HG02840 (cell line): ENCODE data around the gene LILRA1.
"Not testable (repeated sequence)": the region's sequence is repeated elsewhere in the genome, so short reads cannot be mapped to it uniquely, and the experiment has no call there.

Experiments
- ATAC-seq: cut with Tn5 transposase; IDR thresholded peaks from one replicate; pipeline ENCODE4 v1.9.1; 2021; ENCODE audit warnings: mild to moderate bottlenecking, moderate library complexity, moderate number of reproducible peaks; ENCODE audit not compliant: unreplicated experiment, low FRiP score

Gene LILRA1

GRCh38 chr19:54593445-54593844, at the start of gene LILRA1:
TSS of gene LILRA1 (plus strand) at chr19:54593632. CDS start at chr19:54594245, 613 bp downstream.
- not testable (repeated sequence) for ATAC-seq

DNA sequence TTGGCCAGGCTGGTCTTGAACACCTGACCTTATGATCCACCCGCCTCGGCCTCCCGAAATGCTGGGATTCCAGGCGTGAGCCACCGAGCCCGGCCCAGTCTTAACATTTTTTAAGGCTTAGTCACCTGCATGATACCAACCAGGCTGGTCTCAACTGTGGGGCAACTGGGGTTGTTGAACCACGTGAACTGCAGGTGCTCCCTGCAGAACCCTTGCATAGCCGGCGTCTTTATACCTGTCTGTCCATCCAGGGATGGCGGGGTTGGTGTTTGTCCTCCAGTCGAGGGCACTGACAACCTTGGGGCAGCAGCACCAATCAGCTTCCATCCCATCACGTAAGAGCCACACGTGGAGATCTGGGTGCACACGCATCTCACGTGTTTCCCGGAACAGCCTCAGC, 44.6 kb upstream of the LILRA1 start:
- ATAC-seq = no peak

GRCh38 chr19:54549224-54549623, 44.2 kb upstream of the LILRA1 start:
- no peak for ATAC-seq

DNA sequence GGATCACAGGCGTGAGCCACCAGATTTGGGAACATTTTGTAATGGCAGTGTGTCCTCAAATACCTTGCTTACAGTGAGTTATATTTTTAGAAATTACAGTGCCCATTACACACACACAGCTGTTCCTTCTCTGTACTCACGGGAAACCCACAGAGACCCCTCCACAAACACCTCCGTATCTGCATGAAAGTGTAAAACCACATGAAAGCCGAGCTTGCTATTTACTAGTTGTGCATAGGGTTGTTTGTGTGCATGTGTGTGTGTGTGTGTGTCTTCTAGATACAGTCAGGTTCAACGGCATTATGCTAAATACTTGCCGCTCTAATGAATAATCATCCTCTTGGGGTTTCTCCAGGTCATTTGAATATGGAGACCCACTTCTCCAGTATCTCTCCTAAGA, 42.1 kb upstream of the LILRA1 start:
- ATAC-seq = no peak

- ATAC-seq = no peak
These were observed 41.2 kb upstream of the LILRA1 start for GRCh38 chr19:54551950-54552912.

- ATAC-seq = no peak
These were observed 40.5 kb upstream of the LILRA1 start for GRCh38 chr19:54552913-54553310.

GRCh38 chr19:54554006-54554405, 39.4 kb upstream of the LILRA1 start:
- no peak for ATAC-seq

DNA sequence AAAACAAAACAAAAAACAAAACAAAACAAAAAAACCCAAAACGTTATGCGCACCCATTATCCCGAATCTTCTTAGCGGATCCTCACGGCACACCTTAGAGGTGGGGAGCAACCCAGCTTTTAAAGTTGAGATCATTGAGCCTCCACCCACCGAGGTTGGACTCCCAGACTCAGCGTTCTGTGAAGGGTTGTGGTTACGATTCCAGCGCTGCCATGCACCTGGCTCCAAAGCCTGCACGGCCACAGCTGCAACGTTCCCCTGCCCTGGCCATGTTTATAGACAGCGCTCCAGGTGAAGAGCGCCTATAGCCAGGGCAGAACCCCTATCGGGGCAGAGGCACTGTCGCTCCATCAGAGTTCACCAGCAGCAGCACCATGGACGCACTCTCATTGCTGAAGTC, 38.5 kb upstream of the LILRA1 start:
- no peak for ATAC-seq

DNA sequence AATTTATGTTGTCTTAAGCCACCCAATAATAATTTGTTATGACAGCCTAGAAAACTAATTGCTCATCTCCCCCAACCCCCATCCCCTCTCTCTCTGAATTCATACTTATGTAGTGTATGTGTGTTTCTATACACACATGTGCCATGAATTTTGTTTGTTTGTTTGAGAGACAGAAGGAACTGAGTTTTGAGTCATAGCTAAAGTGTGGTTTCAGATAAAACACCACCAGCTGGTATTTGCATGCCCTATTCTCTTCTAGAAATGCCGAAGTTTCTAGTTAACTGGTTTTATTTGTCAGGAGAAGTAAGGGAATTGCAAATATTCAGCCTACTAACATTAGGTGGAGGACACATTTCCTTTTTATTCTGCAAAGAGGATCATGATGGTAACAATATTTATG, 37.2 kb upstream of the LILRA1 start:
- ATAC-seq = no peak

DNA sequence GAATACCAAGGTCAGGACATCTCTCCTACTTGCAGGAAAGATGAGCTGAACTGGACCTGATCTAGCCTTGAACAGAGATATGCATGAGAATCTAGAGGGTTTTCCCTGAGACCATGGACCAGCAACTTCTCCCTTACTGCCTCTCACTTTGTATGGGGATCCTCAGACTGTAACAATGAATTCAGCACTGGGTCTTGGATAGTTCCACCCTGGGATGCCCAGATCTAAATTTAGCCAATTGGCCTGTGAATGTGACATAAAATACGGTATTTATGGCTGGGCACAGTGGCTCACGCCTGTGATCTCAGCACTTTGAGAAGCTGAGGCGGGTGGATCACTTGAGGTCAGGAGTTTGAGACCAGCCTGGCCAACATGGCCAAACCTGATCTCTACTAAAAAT, 35.1 kb upstream of the LILRA1 start:
- ATAC-seq = no peak

GRCh38 chr19:54560881-54561385, 32.5 kb upstream of the LILRA1 start:
- no peak for ATAC-seq

DNA sequence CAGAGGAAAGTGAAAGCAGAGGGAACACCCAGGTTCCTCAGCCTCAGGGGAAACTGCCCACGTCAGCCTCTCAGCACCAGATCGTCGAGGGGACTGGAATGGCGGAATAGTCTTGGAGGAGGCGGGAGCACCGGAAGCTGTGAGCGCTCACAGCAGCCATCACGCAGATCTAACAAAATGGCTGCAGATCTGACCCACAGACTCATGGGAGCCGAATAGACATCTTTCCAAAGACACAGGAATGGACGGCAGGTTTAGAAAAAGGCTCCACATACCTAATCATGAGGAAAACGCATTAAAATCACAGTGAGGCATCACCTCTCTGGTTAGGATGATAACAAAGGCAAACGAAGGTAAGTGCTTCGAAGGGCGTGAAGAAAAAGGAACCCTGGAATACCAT, 31.6 kb upstream of the LILRA1 start:
- no peak for ATAC-seq

DNA sequence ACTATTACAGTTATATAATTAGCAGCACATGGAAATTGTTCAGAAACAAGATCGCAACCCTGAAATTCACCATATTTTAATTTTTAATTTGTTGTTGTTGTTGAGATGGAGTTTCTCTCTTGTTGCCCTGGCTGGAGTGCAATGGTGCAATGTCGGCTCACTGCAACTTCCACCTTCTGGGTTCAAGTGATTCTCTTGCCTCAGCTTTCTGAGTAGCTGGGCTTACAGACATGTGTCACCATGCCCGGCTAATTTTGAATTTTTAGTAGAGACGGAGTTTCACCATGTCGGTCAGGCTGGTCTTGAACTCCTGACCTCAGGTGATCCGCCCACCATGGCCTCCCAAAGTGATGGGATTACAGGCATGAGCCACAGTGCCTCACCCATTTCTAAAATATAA, 30.2 kb upstream of the LILRA1 start:
- not testable (repeated sequence) for ATAC-seq

GRCh38 chr19:54570316-54570715, 23.1 kb upstream of the LILRA1 start:
- no peak for ATAC-seq

GRCh38 chr19:54571715-54572615, 21.5 kb upstream of the LILRA1 start:
- ATAC-seq = not testable (repeated sequence)

- no peak for ATAC-seq
These were observed 20.6 kb upstream of the LILRA1 start for GRCh38 chr19:54572696-54573311.

DNA sequence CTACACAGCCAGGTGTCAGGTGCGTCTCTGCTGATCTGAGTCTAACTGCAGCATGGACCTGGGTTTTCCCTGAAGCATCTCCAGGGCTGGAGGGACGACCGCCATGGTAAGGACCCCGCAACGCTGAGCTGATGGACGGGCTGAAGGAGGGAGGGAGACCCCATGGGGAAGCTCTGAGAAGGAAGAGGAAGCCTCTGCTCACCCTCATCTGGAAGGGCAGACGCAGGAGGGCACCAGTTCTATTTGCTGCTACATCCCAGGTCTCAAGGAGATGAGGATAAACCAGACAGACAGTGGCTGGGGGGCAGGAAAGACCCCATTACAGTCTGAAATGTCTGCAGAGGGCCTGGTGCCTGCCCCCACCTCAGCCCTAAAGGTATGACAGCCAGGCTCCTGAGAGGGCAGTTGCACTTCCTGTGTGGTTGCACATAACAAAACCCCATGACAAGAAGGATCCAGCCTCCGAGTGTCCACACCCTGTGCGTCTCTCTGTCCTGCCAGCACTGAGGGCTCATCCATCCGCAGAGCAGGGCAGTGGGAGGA, 20.0 kb upstream of the LILRA1 start, which contains the start of gene LILRA2:
Gene LILRA2 (plus strand): TSS at position 461 of the 543 bp plus-strand sequence. CDS start 89 bp downstream, outside the sequence.
- ATAC-seq = no peak

GRCh38 chr19:54574051-54574450, 19.4 kb upstream of the LILRA1 start:
- ATAC-seq = no peak

GRCh38 chr19:54574527-54575056, 18.8 kb upstream of the LILRA1 start:
- ATAC-seq = no peak

DNA sequence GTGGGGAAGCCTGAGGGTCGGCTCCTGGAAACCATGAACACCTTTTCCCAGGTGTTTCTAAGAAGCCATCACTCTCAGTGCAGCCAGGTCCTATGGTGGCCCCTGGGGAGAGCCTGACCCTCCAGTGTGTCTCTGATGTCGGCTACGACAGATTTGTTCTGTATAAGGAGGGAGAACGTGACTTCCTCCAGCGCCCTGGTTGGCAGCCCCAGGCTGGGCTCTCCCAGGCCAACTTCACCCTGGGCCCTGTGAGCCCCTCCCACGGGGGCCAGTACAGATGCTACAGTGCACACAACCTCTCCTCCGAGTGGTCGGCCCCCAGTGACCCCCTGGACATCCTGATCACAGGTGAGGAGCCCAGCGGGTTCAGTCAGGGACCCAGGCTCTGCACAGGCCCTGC, 18.2 kb upstream of the LILRA1 start:
- ATAC-seq = not testable (repeated sequence)
